Fibroblast of skin of right quadriceps (primary cell): ENCODE measurements around the gene SGIP1.
"Not testable (repeated sequence)": the region's sequence is repeated elsewhere in the genome, so short reads cannot be mapped to it uniquely, and the experiment has no call there.

ENCODE experiments used
- DNase-seq: peaks from one replicate; pipeline ENCODE4 v3.0.0-alpha.2; 2013

SGIP1 gene

GRCh38 chr1:66685265-66685664, 151.3 kb downstream of the SGIP1 start:
- peak; percentile 4 for DNase-seq

GRCh38 chr1:66685670-66686069, 151.7 kb downstream of the SGIP1 start:
- peak; percentile 59 for DNase-seq

GRCh38 chr1:66686406-66686805, 152.5 kb downstream of the SGIP1 start:
- DNase-seq: no peak

GRCh38 chr1:66687358-66687757, 153.4 kb downstream of the SGIP1 start:
- DNase-seq: no peak

GRCh38 chr1:66690666-66691381, 156.9 kb downstream of the SGIP1 start:
- DNase-seq: peak; percentile 28

GRCh38 chr1:66692681-66693080, 158.7 kb downstream of the SGIP1 start:
- DNase-seq: no peak

- no peak for DNase-seq
These were observed 159.9 kb downstream of the SGIP1 start for GRCh38 chr1:66693856-66694255.

- no peak for DNase-seq
These were observed 161.2 kb downstream of the SGIP1 start for GRCh38 chr1:66695116-66695515.

- DNase-seq: no peak
These were observed 162.8 kb downstream of the SGIP1 start for GRCh38 chr1:66696771-66697170.

- no peak for DNase-seq
These were observed 165.3 kb downstream of the SGIP1 start for GRCh38 chr1:66699213-66699612.

- no peak for DNase-seq
These were observed 170.4 kb downstream of the SGIP1 start for GRCh38 chr1:66704177-66704875.

- DNase-seq: peak; percentile 77
These were observed 171.2 kb downstream of the SGIP1 start for GRCh38 chr1:66705110-66705509.

- DNase-seq: peak; percentile 39
These were observed 177.5 kb downstream of the SGIP1 start for GRCh38 chr1:66711420-66711819.

GRCh38 chr1:66712839-66713238, 178.9 kb downstream of the SGIP1 start:
- no peak for DNase-seq

- no peak for DNase-seq
These were observed 190.0 kb downstream of the SGIP1 start for GRCh38 chr1:66723985-66724384.

GRCh38 chr1:66725885-66726665, 192.1 kb downstream of the SGIP1 start:
- peak; percentile 73 for DNase-seq

- peak; percentile 58 for DNase-seq
These were observed 194.1 kb downstream of the SGIP1 start for GRCh38 chr1:66728021-66728420.

GRCh38 chr1:66728716-66729115, 194.8 kb downstream of the SGIP1 start:
- DNase-seq: not testable (repeated sequence)

- no peak for DNase-seq
These were observed 195.2 kb downstream of the SGIP1 start for GRCh38 chr1:66729119-66729518.

- DNase-seq: no peak
These were observed 195.6 kb downstream of the SGIP1 start for GRCh38 chr1:66729523-66729922.

GRCh38 chr1:66730462-66730861, 196.5 kb downstream of the SGIP1 start:
- DNase-seq: no peak

GRCh38 chr1:66731170-66731865, 197.4 kb downstream of the SGIP1 start:
- DNase-seq: no peak
